ENCODE results near the gene TAGLN2.
A peak's percentile ranks its signal among the peaks of the same experiment; 100 is the strongest.

The TAGLN2 gene

GRCh38 chr1:159868766-159869165 is 56.5 kb downstream of the TAGLN2 start:
- DNase-seq: peak; percentile 15

Data from NCI-H82 (cell line).